Osteoblast (primary cell): Measurements from ENCODE around the gene SNCAIP. TPM values are rescaled to one million over a fixed set of nuclear protein-coding genes. Genes with fewer than 3 reads are reported as not detected.

Source experiments
- DNase-seq: peaks from one replicate; pipeline ENCODE4 v3.0.0; 2011; ENCODE audit warnings: low spot score, mixed read lengths; ENCODE audit not compliant: insufficient read length; ENCODE audit errors: missing footprints
- H2AFZ ChIP-seq: 2 replicates; pipeline ENCODE4 v1.6.0; 2011; ENCODE audit warnings: mild to moderate bottlenecking, low read length
- H3K27ac ChIP-seq: 2 replicates; pipeline ENCODE4 v1.5.1; 2011; ENCODE audit warnings: mild to moderate bottlenecking, low read depth, low read length, moderate library complexity
- H3K27me3 ChIP-seq: 2 replicates; pipeline ENCODE4 v1.6.0; 2012; ENCODE audit warnings: mild to moderate bottlenecking, control low read depth, inconsistent platforms, low read length, moderate library complexity; ENCODE audit not compliant: insufficient read depth
- H3K36me3 ChIP-seq: 2 replicates; pipeline ENCODE4 v1.5.1; 2011; ENCODE audit warnings: mild to moderate bottlenecking, low read length, control low read depth, moderate library complexity; ENCODE audit not compliant: insufficient read depth
- H3K4me1 ChIP-seq: 2 replicates; pipeline ENCODE4 v1.5.1; 2011; ENCODE audit warnings: mild to moderate bottlenecking, low read length, control low read depth, moderate library complexity; ENCODE audit not compliant: insufficient read depth
- H3K4me2 ChIP-seq: 2 replicates; pipeline ENCODE4 v1.6.0; 2011; ENCODE audit warnings: mild to moderate bottlenecking, low read length; ENCODE audit not compliant: insufficient read depth
- H3K4me3 ChIP-seq: fragments of 200-600 bp; sonication (generic); 3 replicates; pipeline ENCODE4 v1.5.1; 2012; ENCODE audit warnings: mild to moderate bottlenecking, low read length, inconsistent platforms; ENCODE audit not compliant: insufficient read depth
- H3K79me2 ChIP-seq: 2 replicates; pipeline ENCODE4 v1.6.0; 2012; ENCODE audit warnings: mild to moderate bottlenecking, low read length, control low read depth, inconsistent platforms; ENCODE audit not compliant: insufficient read depth
- H3K9me3 ChIP-seq: 2 replicates; pipeline ENCODE4 v1.5.1; 2011; ENCODE audit warnings: low read depth, low read length, control low read depth
- H4K20me1 ChIP-seq: 2 replicates; pipeline ENCODE4 v1.6.0; 2012; ENCODE audit warnings: mild to moderate bottlenecking, low read length, control low read depth; ENCODE audit not compliant: insufficient read depth
- CTCF ChIP-seq: IDR thresholded peaks from 2 replicates; pipeline ENCODE4 v1.5.1; 2011; ENCODE audit warnings: mild to moderate bottlenecking, low read depth, low read length, moderate library complexity; ENCODE audit errors: extremely low read depth
- total RNA-seq: library from RNA; depleted of rRNA; stranded (reverse); fragments of >200 nt; gene quantifications from 2 replicates; pipeline ENCODE4 v1.2.3, GENCODE V29; 2012

SNCAIP gene
- total RNA-seq, 1 donor: 6.2 TPM

- Histone ChIP-seq H3K4me2 (no peak overlapping the region), H3K4me3 (no peak overlapping the region), H2AFZ (peak overlapping the region; percentile 7), H3K36me3 (no peaks in the 10 kb centered on the region), H3K9me3 (no peaks in the 10 kb centered on the region), H3K79me2 (no peaks in the 10 kb centered on the region), H3K27ac (no peak overlapping the region), H4K20me1 (no peaks in the 10 kb centered on the region), H3K27me3 (no peaks in the 10 kb centered on the region), H3K4me1 (no peaks in the 10 kb centered on the region)
- TF ChIP-seq CTCF: peak; percentile 80
- DNase-seq: peak; percentile 59
Measured at GRCh38 chr5:122415030-122415800, 103.2 kb downstream of the SNCAIP start.

GRCh38 chr5:122415801-122416120, 103.7 kb downstream of the SNCAIP start:
- Histone ChIP-seq H3K4me3 (no peak overlapping the region), H3K9me3 (no peaks in the 10 kb centered on the region), H3K4me2 (no peak overlapping the region), H3K36me3 (no peaks in the 10 kb centered on the region), H2AFZ (no peak overlapping the region), H3K27ac (no peak overlapping the region), H3K27me3 (no peaks in the 10 kb centered on the region), H4K20me1 (no peaks in the 10 kb centered on the region), H3K4me1 (no peaks in the 10 kb centered on the region), H3K79me2 (no peaks in the 10 kb centered on the region)
- peak; percentile 71 for DNase-seq
- no peak for TF ChIP-seq CTCF

GRCh38 chr5:122419142-122419894, 107.3 kb downstream of the SNCAIP start:
- no peaks in the 10 kb centered on the region for H3K79me2 ChIP-seq
- no peak overlapping the region for H3K27ac ChIP-seq
- H3K4me1 ChIP-seq: no peaks in the 10 kb centered on the region
- no peak overlapping the region for H3K4me2 ChIP-seq
- H3K27me3 ChIP-seq: no peaks in the 10 kb centered on the region
- no peak overlapping the region for H2AFZ ChIP-seq
- H3K4me3 ChIP-seq: no peak overlapping the region
- no peak for TF ChIP-seq CTCF
- DNase-seq: no peak
- H3K9me3 ChIP-seq: no peaks in the 10 kb centered on the region
- no peaks in the 10 kb centered on the region for H4K20me1 ChIP-seq
- no peaks in the 10 kb centered on the region for H3K36me3 ChIP-seq

GRCh38 chr5:122420091-122420490, 108.1 kb downstream of the SNCAIP start:
- no peaks in the 10 kb centered on the region for H3K9me3 ChIP-seq
- H3K79me2 ChIP-seq: no peaks in the 10 kb centered on the region
- no peaks in the 10 kb centered on the region for H4K20me1 ChIP-seq
- no peaks in the 10 kb centered on the region for H3K36me3 ChIP-seq
- no peak overlapping the region for H3K4me3 ChIP-seq
- H2AFZ ChIP-seq: no peak overlapping the region
- no peak overlapping the region for H3K4me2 ChIP-seq
- no peak for DNase-seq
- no peak for TF ChIP-seq CTCF
- H3K27ac ChIP-seq: no peak overlapping the region
- H3K4me1 ChIP-seq: no peaks in the 10 kb centered on the region
- H3K27me3 ChIP-seq: no peaks in the 10 kb centered on the region
